Measurements from ENCODE around the gene KRTAP9-1.
"Not testable (repeated sequence)": the region's sequence is repeated elsewhere in the genome, so short reads cannot be mapped to it uniquely, and the experiment has no call there.

KRTAP9-1 gene

GRCh38 chr17:41189837-41190318, at the start of gene KRTAP9-1:
KRTAP9-1 (plus strand) TSS chr17:41189887; CDS start chr17:41189887, 0 bp downstream.
- not testable (repeated sequence) for H3K4me3 ChIP-seq (ENCODE audit: control insufficient read depth, low read depth, low read length); DNase-seq (ENCODE audit: low read depth)

GRCh38 chr17:41140360-41141131, 49.1 kb upstream of the KRTAP9-1 start, which contains the start of gene KRTAP4-6:
KRTAP4-6 (minus strand) TSS chr17:41140544; CDS start chr17:41140487, 57 bp downstream.
- TF ChIP-seq CTCF (conservative IDR thresholded peaks at IDR 0.05; ENCODE audit: control insufficient read depth, insufficient read depth, low read depth, low read length), result no peak
- H3K4me3 ChIP-seq (ENCODE audit: control insufficient read depth, low read depth, low read length), result no peak within 1 kb of the TSS
- DNase-seq (ENCODE audit: low read depth), result peak; percentile 91

GRCh38 chr17:41141361-41141760, 48.3 kb upstream of the KRTAP9-1 start:
- no peak overlapping the region for H3K4me3 ChIP-seq (ENCODE audit: control insufficient read depth, low read depth, low read length)
- TF ChIP-seq CTCF (conservative IDR thresholded peaks at IDR 0.05; ENCODE audit: control insufficient read depth, insufficient read depth, low read depth, low read length), result no peak
- DNase-seq (ENCODE audit: low read depth), result no peak

- no peak overlapping the region for H3K4me3 ChIP-seq (ENCODE audit: control insufficient read depth, low read depth, low read length)
- no peak for TF ChIP-seq CTCF (conservative IDR thresholded peaks at IDR 0.05; ENCODE audit: control insufficient read depth, insufficient read depth, low read depth, low read length)
- no peak for DNase-seq (ENCODE audit: low read depth)
Observed at GRCh38 chr17:41144846-41145245, 44.8 kb upstream of the KRTAP9-1 start.

GRCh38 chr17:41145261-41145660, 44.4 kb upstream of the KRTAP9-1 start:
- no peak for DNase-seq (ENCODE audit: low read depth)
- no peak overlapping the region for H3K4me3 ChIP-seq (ENCODE audit: control insufficient read depth, low read depth, low read length)
- TF ChIP-seq CTCF (conservative IDR thresholded peaks at IDR 0.05; ENCODE audit: control insufficient read depth, insufficient read depth, low read depth, low read length), result no peak

- H3K4me3 ChIP-seq (ENCODE audit: control insufficient read depth, low read depth, low read length), result no peak overlapping the region
- DNase-seq (ENCODE audit: low read depth), result no peak
Observed at GRCh38 chr17:41147531-41148204, 42.0 kb upstream of the KRTAP9-1 start.

GRCh38 chr17:41148971-41149651, 40.6 kb upstream of the KRTAP9-1 start:
- not testable (repeated sequence) for H3K4me3 ChIP-seq (ENCODE audit: control insufficient read depth, low read depth, low read length); DNase-seq (ENCODE audit: low read depth)

More at GRCh38 chr17:41147531-41148204, 42.0 kb upstream of the KRTAP9-1 start:
- TF ChIP-seq CTCF (conservative IDR thresholded peaks at IDR 0.05; ENCODE audit: control insufficient read depth, insufficient read depth, low read depth, low read length), result no peak
